K562 (cell line): Measurements from ENCODE around the gene IPPK. TPM values are rescaled to one million over a fixed set of nuclear protein-coding genes. Genes with fewer than 3 reads are reported as not detected.
A peak's percentile ranks its signal among the peaks of the same experiment; 100 is the strongest.

Experiments
- ATAC-seq: fragments of 200-7000 bp; cut with Tn5 transposase; 3 replicates; pipeline ENCODE4 v1.9.1; 2020; ENCODE audit warnings: moderate library complexity
- BruUV-seq: library from RNA; stranded (reverse); fragments of 400-500 nt; replicated peaks from 2 replicates; lab custom pipeline; 2021; lab: Mats Ljungman, UMichigan
- CTCF ChIA-PET: fragments of 300-600 bp; formaldehyde crosslinking; extraction: SDS; loops from one replicate; lab custom pipeline; 2021; ENCODE audit warnings: low intra/inter-chr PET ratio; lab: Yijun Ruan, JAX
- POLR2A ChIA-PET: fragments of 300-600, 350-650 bp; sonication (Branson Sonifier 250); formaldehyde crosslinking; extraction: SDS; loops from one replicate; lab custom pipeline; 2021; ENCODE audit warnings: antibody characterized with exemption, inconsistent platforms; lab: Yijun Ruan, JAX
- DNase-seq, 4 experiments: peaks; one replicate each; pipeline versions ENCODE4 v3.0.0 to v3.0.0-alpha.2; 2011 to 2018; ENCODE audit warnings: low spot score in 3 of 4, mixed read lengths in 3 of 4; ENCODE audit errors: extremely low read depth in 1 of 4
- FAIRE-seq: peaks from 2 replicates; lab custom pipeline; 2011; peaks lifted over from hg19 to GRCh38; lab: Jason Lieb, UNC
- H2AFZ ChIP-seq: 2 replicates; pipeline ENCODE4 v1.6.0; 2011; ENCODE audit warnings: low read depth, low read length, control low read depth, inconsistent platforms
- H3K27ac ChIP-seq: fragments of 200-600 bp; 3 replicates; pipeline ENCODE4 v1.8.0; 2011; ENCODE audit warnings: low read depth, mild to moderate bottlenecking, control low read depth, inconsistent platforms, low read length, moderate library complexity, mixed read lengths; ENCODE audit errors: extremely low read depth
- H3K27me3 ChIP-seq, 2 experiments: fragments of 300-600 bp in 1 of 2; 2 replicates in 1 of 2; 3 replicates in 1 of 2; pipeline versions ENCODE4 v1.6.0 to v1.8.0; 2011; ENCODE audit warnings: inconsistent platforms in 2 of 2, low read length in 2 of 2, mild to moderate bottlenecking in 1 of 2, mixed read lengths in 1 of 2, moderate library complexity in 1 of 2; ENCODE audit not compliant: control insufficient read depth in 2 of 2, insufficient read depth in 2 of 2
- H3K36me3 ChIP-seq: fragments of 300-600 bp; 3 replicates; pipeline ENCODE4 v1.8.0; 2011; ENCODE audit warnings: mild to moderate bottlenecking, low read length, inconsistent platforms; ENCODE audit not compliant: control insufficient read depth, insufficient read depth
- H3K4me1 ChIP-seq, 2 experiments: fragments of 200-600 bp in 1 of 2; replicated peaks in 1 of 2; 2 replicates in 1 of 2; 3 replicates in 1 of 2; pipeline versions ENCODE4 v1.5.1 to v1.8.0; 2011; ENCODE audit warnings: inconsistent platforms in 2 of 2, low read length in 2 of 2, mild to moderate bottlenecking in 1 of 2, mixed read lengths in 1 of 2, moderate library complexity in 1 of 2; ENCODE audit not compliant: control insufficient read depth in 2 of 2, insufficient read depth in 2 of 2
- H3K4me2 ChIP-seq: 2 replicates; pipeline ENCODE4 v1.6.1; 2011; ENCODE audit warnings: low read length, control low read depth, inconsistent platforms, mixed read lengths; ENCODE audit not compliant: insufficient read depth
- H3K4me3 ChIP-seq: fragments of 200-600 bp; sonication (generic), shearing (Covaris generic); 2 replicates; pipeline ENCODE4 v1.5.1; 2016; ENCODE audit warnings: control low read depth, inconsistent platforms
- H3K79me2 ChIP-seq: fragments of 200-600 bp; 3 replicates; pipeline ENCODE4 v1.8.0; 2011; ENCODE audit warnings: low read length, inconsistent platforms; ENCODE audit not compliant: control insufficient read depth, insufficient read depth
- H3K9ac ChIP-seq, 2 experiments: 2 replicates each; pipeline versions ENCODE4 v1.6.0 to v1.6.1; 2011; ENCODE audit warnings: low read depth in 2 of 2, low read length in 2 of 2, control low read depth in 1 of 2, inconsistent platforms in 1 of 2, mild to moderate bottlenecking in 1 of 2, mixed read lengths in 1 of 2; ENCODE audit not compliant: insufficient read depth in 1 of 2
- H3K9me1 ChIP-seq: one replicate; pipeline ENCODE4 v1.6.0; 2011; ENCODE audit warnings: inconsistent platforms, mild to moderate bottlenecking, low read length, moderate library complexity; ENCODE audit not compliant: control insufficient read depth, insufficient read depth
- H3K9me3 ChIP-seq: replicated peaks from 2 replicates; pipeline ENCODE4 v1.5.1; 2011; ENCODE audit warnings: low read depth, low read length, inconsistent platforms; ENCODE audit not compliant: control insufficient read depth, insufficient read depth
- H4K20me1 ChIP-seq: replicated peaks from 2 replicates; pipeline ENCODE4 v1.6.1; 2011; ENCODE audit warnings: low read length, inconsistent platforms, mixed read lengths; ENCODE audit not compliant: control insufficient read depth, insufficient read depth
- ARID1B ChIP-seq: fragments of 450-650 bp; IDR thresholded peaks from 2 replicates; pipeline ENCODE4 v1.6.1; 2016; ENCODE audit warnings: antibody characterized with exemption, mild to moderate bottlenecking, inconsistent platforms
- ELK1 ChIP-seq: sonication (generic); formaldehyde crosslinking; IDR thresholded peaks from 2 replicates; pipeline ENCODE4 v1.8.1; 2022; ENCODE audit warnings: missing genetic modification reagents
- FOXA3 ChIP-seq, 2 experiments: fragments of 450-650 bp in 1 of 2; sonication (generic) in 1 of 2; formaldehyde crosslinking; IDR thresholded peaks in 1 of 2; conservative IDR thresholded peaks in 1 of 2; 2 replicates each; pipeline versions ENCODE4 v1.4.0 to v1.8.0; 2020 to 2022; ENCODE audit warnings: mild to moderate bottlenecking in 2 of 2, missing genetic modification reagents in 1 of 2
- HNRNPK ChIP-seq: fragments of 200-400 bp; formaldehyde crosslinking; IDR thresholded peaks from one replicate; pipeline ENCODE4 v1.6.1; 2018; ENCODE audit warnings: mild to moderate bottlenecking, low read depth, low read length; ENCODE audit not compliant: poor library complexity, severe bottlenecking
- PHB ChIP-seq: fragments of 250-450 bp; sonication (Bioruptor Pico); IDR thresholded peaks from 2 replicates; pipeline ENCODE4 v1.5.0; 2021
- ZNF140 ChIP-seq: fragments of 250-450 bp; sonication (Bioruptor Pico); IDR thresholded peaks from 2 replicates; pipeline ENCODE4 v1.8.0; 2021; ENCODE audit warnings: moderate library complexity, mild to moderate bottlenecking, inconsistent platforms
- ZSCAN32 ChIP-seq: fragments of 450-650 bp; formaldehyde crosslinking; IDR thresholded peaks from 2 replicates; pipeline ENCODE4 v1.4.0; 2020; ENCODE audit warnings: mild to moderate bottlenecking, moderate library complexity
- WGBS: fragments of 100-300 bp; shearing (Covaris generic); methylation state at CpG from one replicate; pipeline ENCODE4 v1.1.6; 2016; ENCODE audit warnings: low coverage, mixed read lengths; ENCODE audit not compliant: insufficient coverage; ENCODE audit errors: missing lambda C conversion rate; 5-methylcytosine and 5-hydroxymethylcytosine counted together
- in situ Hi-C: fragments of 300-500 bp; cut with MboI; formaldehyde crosslinking; loops from 4 replicates; pipeline ENCODE4 v1.15.0; 2018; ENCODE audit warnings: inconsistent platforms, mixed read lengths
- intact Hi-C: fragments of 100-400 bp; cut with micrococcal nuclease; formaldehyde crosslinking; loops from 2 replicates; pipeline ENCODE4 v1.14.2; 2022
- polyA plus RNA-seq, 8 experiments: library from polyadenylated mRNA; depleted of rRNA in 4 of 8; stranded (reverse) in 5 of 8; unstranded in 3 of 8; fragments of >200 nt; fragmentation: Nextera tagmentation in 2 of 8; fragmentation: Illumina TruSeq in 1 of 8; extraction: Ambion mirVana in 2 of 8; extraction: Trizol in 1 of 8; gene quantifications; 2 replicates each; pipeline versions ENCODE4 v1.2.1 to v1.2.3, GENCODE V29; 2011 to 2014; ENCODE audit warnings: inconsistent platforms in 1 of 8, missing spikeins in 1 of 8
- total RNA-seq, 7 experiments: library from RNA; depleted of rRNA in 6 of 7; stranded (reverse); fragments of >200 nt in 6 of 7; fragmentation: Illumina TruSeq in 2 of 7; extraction: Trizol in 2 of 7; gene quantifications; 2 replicates each; pipeline versions ENCODE4 v1.2.1 to v1.2.3, GENCODE V29; 2011 to 2021; ENCODE audit warnings: low replicate concordance in 1 of 7

IPPK gene
- total and polyA plus RNA-seq, 9 of the 15 experiments (the other 6 are each of a cell fraction or from before 2014, with no cell fraction given), result 3.1 to 22.2 (median 11.2) TPM

GRCh38 chr9:92655366-92655765 is 14.6 kb downstream of the IPPK start:
- no peak for DNase-seq
- H3K9me1 ChIP-seq, result no peaks in the 10 kb centered on the region
- H3K27ac ChIP-seq, result no peak overlapping the region; the same call in 2 of the 3 replicates
- POLR2A ChIA-PET, result no interaction called here
- H2AFZ ChIP-seq, result no peak overlapping the region
- H3K9ac ChIP-seq, result peak overlapping the region in 1 of 2 experiments; percentile 82; a peak in 1 of 4 replicates
- peaks cover 0 to 11% of the 10 kb centered on the region in 2 experiments; a peak in 2 of 5 replicates for H3K4me1 ChIP-seq
- ATAC-seq, result no peak
- FAIRE-seq, result no peak
- peaks cover 18% of the 10 kb centered on the region for H3K79me2 ChIP-seq
- no peaks in the 10 kb centered on the region for H3K27me3 ChIP-seq
- H3K4me2 ChIP-seq, result no peak overlapping the region
- peaks cover 5% of the 10 kb centered on the region for H4K20me1 ChIP-seq
- H3K36me3 ChIP-seq, result peaks cover 79% of the 10 kb centered on the region; the same call in 2 of the 3 replicates
- intact Hi-C loops, result no loop called here
- H3K4me3 ChIP-seq, result no peak overlapping the region
- TF ChIP-seq ZNF140 (CRISPR knock-in tag) (no peak), FOXA3 (CRISPR knock-in tag; conservative IDR thresholded peaks at IDR 0.05 in 1 of 2, IDR thresholded peaks at IDR 0.05 in 1 of 2) (no peak), ARID1B (no peak), HNRNPK (no peak), ELK1 (CRISPR knock-in tag) (no peak), ZSCAN32 (CRISPR knock-in tag) (no peak), PHB (CRISPR knock-in tag) (no peak)
- 91% methylated on average over 7 of the region's 7 CpGs for WGBS
- in situ Hi-C loops, result no loop called here
- BruUV-seq, result no TSS peak
- CTCF ChIA-PET, result no interaction called here
- no peaks in the 10 kb centered on the region for H3K9me3 ChIP-seq
